Spleen (tissue), 7 donors: ENCODE results near the gene MX2.

Source experiments
- POLR2A ChIP-seq, 3 donors: fragments of 450-650 bp; IDR thresholded peaks; one replicate each; pipeline ENCODE4 v1.5.1; 2017; ENCODE audit warnings: antibody characterized with exemption in 3 of 3, mild to moderate bottlenecking in 1 of 3
- TF ChIP-seq, protein P1 (sequence below), 11 experiments: fragments of 200-600 bp in 7 of 11; fragments of 450-650 bp in 4 of 11; sonication (generic) in 4 of 11; IDR thresholded peaks in 8 of 11; conservative IDR thresholded peaks in 3 of 11; 1 replicate in 7 of 11; 2 replicates in 4 of 11; pipeline versions ENCODE4 v1.4.0 to v1.8.0; 2016 to 2021; ENCODE audit warnings: antibody characterized with exemption in 11 of 11, inconsistent platforms in 4 of 11, mild to moderate bottlenecking in 1 of 11
- donor health status: DM: no; HTN: no; CAD: no; lungs with moderate emphysema.
- donor health status: DM: no; HTN: no; CAD: no.
- donor health status: DM: no; HTN: no; CAD: no.

DNA sequence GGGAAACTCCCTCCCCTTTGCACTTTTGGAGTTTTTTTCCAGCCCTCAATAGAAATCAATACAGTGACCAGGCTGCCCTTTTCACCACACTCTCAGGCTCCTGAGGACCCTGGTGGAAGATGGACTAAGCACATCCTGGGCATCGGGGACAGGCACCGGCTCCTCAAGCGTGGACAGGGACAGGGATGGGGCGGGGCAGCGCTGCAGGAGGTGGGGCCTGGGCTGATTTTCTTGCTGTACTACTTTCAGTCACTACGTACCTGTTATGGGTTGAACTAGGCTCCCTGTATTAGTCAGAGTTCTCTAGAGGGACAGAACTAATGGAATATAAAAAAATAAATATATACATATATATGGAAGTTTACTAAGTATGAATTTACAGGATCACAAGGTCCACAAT lies 2.5 kb downstream of the MX2 start:
- TF ChIP-seq POLR2A (IDR thresholded peaks at IDR 0.05) = no peak
- TF ChIP-seq, protein P1, sequence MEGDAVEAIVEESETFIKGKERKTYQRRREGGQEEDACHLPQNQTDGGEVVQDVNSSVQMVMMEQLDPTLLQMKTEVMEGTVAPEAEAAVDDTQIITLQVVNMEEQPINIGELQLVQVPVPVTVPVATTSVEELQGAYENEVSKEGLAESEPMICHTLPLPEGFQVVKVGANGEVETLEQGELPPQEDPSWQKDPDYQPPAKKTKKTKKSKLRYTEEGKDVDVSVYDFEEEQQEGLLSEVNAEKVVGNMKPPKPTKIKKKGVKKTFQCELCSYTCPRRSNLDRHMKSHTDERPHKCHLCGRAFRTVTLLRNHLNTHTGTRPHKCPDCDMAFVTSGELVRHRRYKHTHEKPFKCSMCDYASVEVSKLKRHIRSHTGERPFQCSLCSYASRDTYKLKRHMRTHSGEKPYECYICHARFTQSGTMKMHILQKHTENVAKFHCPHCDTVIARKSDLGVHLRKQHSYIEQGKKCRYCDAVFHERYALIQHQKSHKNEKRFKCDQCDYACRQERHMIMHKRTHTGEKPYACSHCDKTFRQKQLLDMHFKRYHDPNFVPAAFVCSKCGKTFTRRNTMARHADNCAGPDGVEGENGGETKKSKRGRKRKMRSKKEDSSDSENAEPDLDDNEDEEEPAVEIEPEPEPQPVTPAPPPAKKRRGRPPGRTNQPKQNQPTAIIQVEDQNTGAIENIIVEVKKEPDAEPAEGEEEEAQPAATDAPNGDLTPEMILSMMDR (IDR thresholded peaks at IDR 0.05 in 8 of 11, conservative IDR thresholded peaks at IDR 0.05 in 3 of 11) = no peak
